ENCODE data around the gene TSPAN18.

Gene TSPAN18

GRCh38 chr11:44885919-44886789 lies 159.4 kb downstream of the TSPAN18 start:
- DNase-seq (ENCODE audit: low read depth in 1 of 2, low spot score in 1 of 2), result no peak

- DNase-seq (ENCODE audit: low read depth in 1 of 2, low spot score in 1 of 2), result no peak
These were observed 160.0 kb downstream of the TSPAN18 start for GRCh38 chr11:44886790-44887140.

- no peak for DNase-seq (ENCODE audit: low read depth in 1 of 2, low spot score in 1 of 2)
These were observed 160.9 kb downstream of the TSPAN18 start for GRCh38 chr11:44887636-44888035.

GRCh38 chr11:44889266-44889665 lies 162.5 kb downstream of the TSPAN18 start:
- DNase-seq (ENCODE audit: low read depth in 1 of 2, low spot score in 1 of 2), result no peak

GRCh38 chr11:44892843-44893242 lies 166.1 kb downstream of the TSPAN18 start:
- no peak for DNase-seq (ENCODE audit: low read depth in 1 of 2, low spot score in 1 of 2)

GRCh38 chr11:44893308-44893822 lies 166.6 kb downstream of the TSPAN18 start:
- DNase-seq (ENCODE audit: low read depth in 1 of 2, low spot score in 1 of 2), result no peak

GRCh38 chr11:44893846-44894617 lies 167.3 kb downstream of the TSPAN18 start:
- DNase-seq (ENCODE audit: low read depth in 1 of 2, low spot score in 1 of 2), result peak; percentile 25 to 31

- peak in 1 of 2 donors; percentile 9 for DNase-seq (ENCODE audit: low read depth in 1 of 2, low spot score in 1 of 2)
These were observed 173.2 kb downstream of the TSPAN18 start for GRCh38 chr11:44899959-44900358.

- DNase-seq (ENCODE audit: low read depth in 1 of 2, low spot score in 1 of 2), result no peak
These were observed 174.4 kb downstream of the TSPAN18 start for GRCh38 chr11:44901120-44901633.

GRCh38 chr11:44901786-44902185 lies 175.0 kb downstream of the TSPAN18 start:
- no peak for DNase-seq (ENCODE audit: low read depth in 1 of 2, low spot score in 1 of 2)

GRCh38 chr11:44903035-44903434 lies 176.3 kb downstream of the TSPAN18 start:
- no peak for DNase-seq (ENCODE audit: low read depth in 1 of 2, low spot score in 1 of 2)

- no peak for DNase-seq (ENCODE audit: low read depth in 1 of 2, low spot score in 1 of 2)
These were observed 176.8 kb downstream of the TSPAN18 start for GRCh38 chr11:44903518-44903917.

- DNase-seq (ENCODE audit: low read depth in 1 of 2, low spot score in 1 of 2), result no peak
These were observed 177.7 kb downstream of the TSPAN18 start for GRCh38 chr11:44904261-44905020.

GRCh38 chr11:44905131-44905866 lies 178.5 kb downstream of the TSPAN18 start:
- no peak for DNase-seq (ENCODE audit: low read depth in 1 of 2, low spot score in 1 of 2)

GRCh38 chr11:44906649-44907048 lies 179.9 kb downstream of the TSPAN18 start:
- DNase-seq (ENCODE audit: low read depth in 1 of 2, low spot score in 1 of 2), result no peak

- no peak for DNase-seq (ENCODE audit: low read depth in 1 of 2, low spot score in 1 of 2)
These were observed 182.8 kb downstream of the TSPAN18 start for GRCh38 chr11:44909557-44909956.

- DNase-seq (ENCODE audit: low read depth in 1 of 2, low spot score in 1 of 2), result no peak
These were observed 183.8 kb downstream of the TSPAN18 start for GRCh38 chr11:44910591-44910990.

- DNase-seq (ENCODE audit: low read depth in 1 of 2, low spot score in 1 of 2), result peak; percentile 49 to 68
These were observed 184.5 kb downstream of the TSPAN18 start for GRCh38 chr11:44911029-44911814.

- no peak for DNase-seq (ENCODE audit: low read depth in 1 of 2, low spot score in 1 of 2)
These were observed 185.7 kb downstream of the TSPAN18 start for GRCh38 chr11:44912270-44912987.

All from stimulated activated CD4-positive, alpha-beta T cell treated with anti-CD3 and anti-CD28 coated beads, Interleukin-15, amount 100 ng/mL, for 1 hour (primary cell).